ENCODE measurements around the gene TXNRD2.
A peak's percentile ranks its signal among the peaks of the same experiment; 100 is the strongest.

Gene TXNRD2

DNA sequence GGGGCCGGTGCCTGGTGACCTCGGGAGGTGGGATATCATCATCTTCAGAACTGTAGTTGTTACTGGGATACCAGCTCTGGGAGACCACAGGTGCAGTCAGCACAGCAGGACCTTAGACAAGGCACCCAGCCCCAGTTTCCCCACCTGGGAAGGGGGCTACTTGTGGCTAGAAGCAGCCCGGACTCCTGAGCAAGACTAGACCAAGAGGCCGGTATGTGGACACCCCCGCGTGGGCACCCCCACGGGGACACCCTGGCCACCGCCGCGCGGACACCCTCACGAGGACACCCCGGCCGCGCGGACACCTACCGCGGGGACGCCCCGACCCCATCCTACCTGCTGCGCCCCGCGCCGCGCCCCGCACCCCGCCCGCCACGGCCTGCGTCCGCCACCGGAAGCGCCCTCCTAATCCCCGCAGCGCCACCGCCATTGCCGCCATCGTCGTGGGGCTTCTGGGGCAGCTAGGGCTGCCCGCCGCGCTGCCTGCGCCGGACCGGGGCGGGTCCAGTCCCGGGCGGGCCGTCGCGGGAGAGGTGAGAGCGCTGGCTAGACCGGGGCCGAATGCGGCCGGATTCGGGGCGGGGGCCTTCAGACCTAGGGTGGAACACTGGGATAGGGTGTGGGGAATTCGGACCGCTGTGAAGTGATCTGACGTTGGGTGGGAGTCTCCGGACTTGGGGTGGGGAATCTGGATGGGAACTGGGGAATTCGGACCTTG, at the start of gene TXNRD2, which contains the start of gene COMT:
TSS of gene TXNRD2 (minus strand) at position 454 of the 718 bp plus-strand sequence. CDS start at position 439, 15 bp downstream.
TSS of gene COMT (plus strand) at position 408 of the 718 bp plus-strand sequence. CDS start 20,755 bp downstream, outside the sequence.
- DNase-seq: peak; percentile 81 to 84

DNA sequence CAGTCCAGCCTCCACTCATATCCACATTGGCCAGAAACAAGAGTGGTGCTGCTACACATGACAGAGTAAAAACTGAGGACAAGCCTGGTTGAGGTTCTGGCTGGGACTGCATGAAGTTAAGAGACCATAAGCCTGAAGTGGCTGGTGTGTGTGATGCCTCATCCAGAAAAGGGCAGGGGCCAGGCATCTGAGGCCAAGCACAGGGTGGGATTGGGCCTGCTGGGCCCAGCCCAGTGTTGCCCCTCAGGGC, 49.7 kb upstream of the TXNRD2 start:
- no peak for DNase-seq

DNA sequence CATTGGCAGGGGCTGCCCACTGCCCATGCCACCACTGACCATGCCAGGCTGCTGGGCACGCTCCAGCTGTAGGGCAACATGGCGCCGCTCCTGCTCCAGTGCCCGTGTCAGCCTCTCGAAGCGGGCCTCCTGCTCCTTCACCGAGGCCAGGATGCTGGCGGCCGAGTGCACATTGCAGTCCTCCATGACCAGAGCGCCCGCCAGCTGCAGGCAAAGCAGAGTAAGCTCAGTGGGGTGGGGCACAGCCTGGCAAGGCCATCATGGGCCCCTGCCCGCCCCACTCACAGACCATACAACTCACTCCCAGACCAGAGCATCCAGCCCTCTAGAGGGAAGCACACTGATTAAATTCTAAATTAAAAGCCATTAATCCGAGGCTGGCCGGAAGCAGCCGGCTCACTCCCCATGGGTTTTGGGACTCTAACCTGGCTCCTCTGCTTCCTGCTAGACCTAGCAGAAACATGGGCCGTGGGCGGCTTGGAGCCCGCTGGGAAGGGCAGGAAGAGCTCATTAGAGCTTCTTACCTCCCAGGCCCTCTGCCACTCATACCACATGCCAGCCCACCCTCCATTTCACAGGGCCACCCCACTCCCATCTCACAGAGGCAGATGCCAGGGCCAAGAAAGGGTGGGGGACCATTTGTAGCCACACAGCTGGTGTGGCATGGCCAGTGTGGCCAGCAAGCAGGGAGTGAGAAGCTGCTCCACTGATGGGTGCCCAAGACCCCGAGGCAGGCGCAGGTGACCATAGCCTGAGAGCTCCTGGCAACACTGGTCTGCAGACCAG, 49.2 kb upstream of the TXNRD2 start:
- DNase-seq: no peak

DNA sequence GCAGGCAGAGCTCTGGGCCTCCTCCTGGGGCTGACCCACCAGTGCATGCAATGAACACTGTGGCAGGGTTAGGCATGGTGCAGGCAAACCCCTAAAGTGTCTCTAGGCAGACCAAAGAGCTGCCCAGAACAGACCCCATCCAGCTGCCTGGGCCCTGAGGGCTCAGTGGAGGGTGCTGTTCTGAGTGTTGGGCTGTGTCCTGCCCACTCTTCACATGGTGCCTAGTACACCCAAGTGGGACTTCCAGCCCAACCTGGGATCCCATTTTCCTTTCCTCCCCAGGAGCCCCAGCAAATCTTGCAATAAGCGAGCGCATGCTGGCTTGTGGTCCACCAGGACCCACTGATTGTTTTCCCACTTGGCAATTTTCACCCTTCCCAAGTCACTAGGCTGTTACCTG, 48.6 kb upstream of the TXNRD2 start:
- no peak for DNase-seq

DNA sequence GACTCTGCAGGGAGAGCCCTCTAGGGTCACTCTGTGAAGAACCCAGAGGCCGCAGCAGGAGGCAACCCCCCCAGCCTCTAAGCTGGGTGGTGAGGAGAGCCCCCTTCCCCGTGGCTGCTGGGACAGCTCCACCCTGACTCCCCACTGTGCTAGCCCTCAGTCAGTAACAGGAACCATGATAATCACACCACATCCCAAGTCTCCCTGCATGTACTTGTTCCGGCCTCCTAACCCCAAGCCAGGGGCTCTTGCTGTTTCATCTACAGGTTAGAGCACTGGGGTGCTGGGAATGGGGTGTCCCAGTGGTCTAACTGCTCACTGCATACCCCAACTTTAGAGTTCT, 48.1 kb upstream of the TXNRD2 start:
- DNase-seq: no peak

DNA sequence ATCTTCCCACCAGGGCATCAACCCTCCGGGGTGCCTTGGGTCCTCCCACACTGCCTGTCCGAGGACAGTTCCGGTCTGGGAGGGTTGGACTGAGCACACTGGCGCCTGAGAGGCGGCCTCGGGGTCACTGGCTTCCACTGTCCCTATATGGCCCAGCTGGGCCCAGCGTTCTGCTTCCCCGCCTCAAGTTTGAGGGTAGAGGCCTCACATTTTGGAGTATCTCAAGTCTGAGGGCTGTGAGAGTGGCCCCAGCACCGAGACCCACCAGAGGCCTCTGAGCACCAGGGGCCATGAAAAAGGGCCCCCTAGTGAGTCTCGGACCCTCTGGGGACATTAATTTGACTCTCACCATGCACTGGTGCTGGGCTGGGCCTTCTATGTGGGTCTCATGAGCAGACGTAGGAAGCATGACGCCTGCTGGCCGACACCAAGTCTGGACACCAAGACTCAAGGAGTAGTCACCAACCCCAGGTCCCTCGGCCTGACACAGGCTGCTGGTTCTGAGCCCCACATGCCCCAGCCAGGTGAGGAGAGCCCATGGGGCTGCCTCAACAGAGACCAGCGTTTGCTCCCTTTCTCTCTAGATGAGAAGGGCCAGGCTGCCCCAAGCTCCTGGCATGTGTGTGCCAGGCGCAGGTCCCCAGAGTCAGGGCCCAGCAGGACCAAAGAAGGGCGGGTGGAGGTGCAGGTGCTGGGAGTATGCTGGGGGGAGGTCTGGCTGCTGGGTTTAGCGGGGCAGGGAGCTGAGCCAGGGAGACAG, 47.5 kb upstream of the TXNRD2 start:
- no peak for DNase-seq

DNA sequence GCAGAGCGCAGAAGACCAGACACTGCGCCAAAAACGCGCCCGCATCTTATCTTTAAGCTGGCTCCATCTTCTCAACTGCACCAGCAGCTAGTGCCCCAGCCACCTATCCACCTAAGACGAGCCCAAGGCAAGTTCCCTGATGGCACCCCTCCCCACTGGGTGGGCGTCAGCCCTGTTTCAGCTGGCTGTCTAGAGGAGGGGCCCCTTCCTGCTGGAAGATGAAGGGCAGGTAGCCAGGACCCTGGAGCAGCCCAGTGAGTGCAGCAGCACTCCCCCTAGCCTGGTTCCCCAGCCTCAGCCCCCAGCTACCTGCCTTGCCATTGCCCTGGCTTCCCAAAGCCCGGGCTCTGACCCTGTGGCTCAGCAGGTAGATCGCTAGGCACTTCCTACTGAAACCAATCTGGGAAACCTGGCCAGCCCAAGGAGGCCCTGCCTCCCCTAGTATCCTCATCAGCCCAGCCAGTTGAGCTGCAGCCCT, 46.8 kb upstream of the TXNRD2 start:
- no peak for DNase-seq

DNA sequence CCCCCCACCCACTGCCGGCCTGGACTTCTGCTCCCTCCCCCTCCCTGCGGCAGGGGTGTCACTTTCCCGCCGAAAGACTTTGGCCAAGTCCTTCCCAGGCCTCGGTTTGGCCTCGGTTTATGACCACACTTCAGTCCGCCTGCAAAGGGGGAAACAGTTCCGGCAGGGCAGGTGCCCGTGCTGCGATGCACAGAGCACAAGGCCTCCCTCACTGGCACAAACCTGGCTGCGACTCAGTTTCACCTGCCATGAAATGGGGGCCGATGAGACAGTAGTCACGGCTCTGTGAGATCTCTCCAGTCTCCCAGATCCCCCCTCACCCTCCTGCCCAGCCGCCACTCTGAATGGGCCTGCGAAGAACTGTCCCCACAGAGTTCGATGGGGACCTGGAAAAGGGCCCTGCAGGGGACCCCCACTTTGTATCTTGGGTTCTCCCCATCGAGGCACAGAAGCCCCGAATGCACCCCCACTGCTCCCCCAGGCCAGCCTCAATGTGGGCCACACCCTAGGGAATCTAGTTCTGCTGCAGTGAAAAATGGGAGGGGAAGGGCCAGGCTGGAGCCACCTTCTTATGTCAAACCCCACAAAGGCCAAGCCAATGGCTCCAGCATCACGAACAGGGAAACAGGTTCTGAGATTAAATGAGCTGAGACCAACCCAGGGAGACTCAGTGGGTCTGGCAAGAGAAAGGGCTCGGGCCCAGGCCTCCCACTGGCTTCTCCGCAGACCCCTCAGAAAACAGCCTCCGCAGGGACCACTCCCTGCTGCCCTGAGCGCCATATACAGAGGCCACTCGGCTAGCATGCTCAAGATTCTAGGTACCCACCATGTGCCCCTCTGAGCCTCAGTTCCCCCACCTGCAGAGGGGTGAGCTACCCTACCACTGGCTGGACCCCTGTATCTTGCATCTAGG, 46.0 kb upstream of the TXNRD2 start:
- DNase-seq: no peak

DNA sequence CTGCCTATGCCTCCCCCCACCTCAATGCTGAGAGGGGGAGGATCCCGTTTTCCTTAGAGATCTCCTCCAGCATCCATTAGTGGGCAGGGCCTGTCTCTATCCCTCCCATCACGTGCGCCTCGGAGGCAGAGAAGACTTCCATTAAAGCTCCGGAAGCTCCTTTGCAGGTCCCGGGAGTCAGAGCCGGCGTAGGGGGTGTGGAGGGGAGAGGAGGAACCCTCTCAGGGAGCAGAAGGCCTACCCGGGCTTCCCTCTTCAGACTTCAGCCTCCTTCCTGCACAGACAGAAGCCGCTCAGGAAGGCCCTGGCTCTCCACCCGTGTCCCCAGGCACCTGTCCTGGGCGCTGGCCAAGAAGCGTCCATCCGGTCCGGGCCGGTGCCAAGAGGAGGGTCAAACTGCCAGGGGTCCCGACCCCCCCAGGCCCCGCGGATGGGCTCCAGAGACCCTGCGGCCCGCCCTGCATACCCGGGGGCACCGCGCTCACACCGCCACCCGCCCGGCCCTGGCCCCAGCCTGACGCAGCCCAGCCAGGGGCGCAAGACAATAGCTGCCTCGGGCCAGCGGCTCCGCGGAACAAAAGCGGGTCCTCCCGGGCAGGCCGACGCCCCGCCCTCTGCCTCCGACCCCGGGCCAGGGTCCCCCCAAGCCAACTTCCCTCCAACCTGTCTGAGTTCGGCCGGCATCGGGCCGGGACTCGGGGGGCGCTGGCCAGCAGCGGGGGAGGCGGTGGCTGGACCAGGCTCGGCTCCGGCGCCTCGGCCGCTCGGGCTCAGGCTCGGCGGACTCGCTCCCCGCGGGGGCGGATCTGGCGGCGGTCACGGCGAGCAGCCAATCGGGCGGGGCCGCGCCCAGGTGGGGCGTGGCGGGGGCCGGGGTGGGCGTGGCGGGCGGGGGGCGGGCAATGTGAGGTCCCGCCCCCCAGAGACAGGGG, 45.1 kb upstream of the TXNRD2 start:
- DNase-seq: peak; percentile 74 to 81

DNA sequence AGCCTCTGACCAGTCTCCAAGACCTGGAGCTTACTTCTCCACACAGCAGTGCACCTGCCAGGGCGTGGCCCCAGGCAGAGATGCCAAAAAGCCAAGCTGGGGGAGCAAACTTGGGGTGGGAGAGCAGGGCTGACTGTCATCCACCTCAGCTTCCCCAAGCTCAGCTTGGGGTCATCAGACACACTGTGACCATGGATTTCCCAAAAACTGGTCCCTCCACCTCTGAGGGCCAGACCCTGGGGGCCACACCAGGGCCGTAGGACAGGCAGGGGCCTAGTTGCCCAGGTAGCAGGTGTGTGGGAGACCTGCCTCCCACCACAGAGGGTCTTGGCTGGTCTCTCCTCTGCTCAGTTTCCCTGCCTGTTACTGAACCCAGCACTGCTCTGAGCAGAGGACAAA, 44.4 kb upstream of the TXNRD2 start:
- no peak for DNase-seq

DNA sequence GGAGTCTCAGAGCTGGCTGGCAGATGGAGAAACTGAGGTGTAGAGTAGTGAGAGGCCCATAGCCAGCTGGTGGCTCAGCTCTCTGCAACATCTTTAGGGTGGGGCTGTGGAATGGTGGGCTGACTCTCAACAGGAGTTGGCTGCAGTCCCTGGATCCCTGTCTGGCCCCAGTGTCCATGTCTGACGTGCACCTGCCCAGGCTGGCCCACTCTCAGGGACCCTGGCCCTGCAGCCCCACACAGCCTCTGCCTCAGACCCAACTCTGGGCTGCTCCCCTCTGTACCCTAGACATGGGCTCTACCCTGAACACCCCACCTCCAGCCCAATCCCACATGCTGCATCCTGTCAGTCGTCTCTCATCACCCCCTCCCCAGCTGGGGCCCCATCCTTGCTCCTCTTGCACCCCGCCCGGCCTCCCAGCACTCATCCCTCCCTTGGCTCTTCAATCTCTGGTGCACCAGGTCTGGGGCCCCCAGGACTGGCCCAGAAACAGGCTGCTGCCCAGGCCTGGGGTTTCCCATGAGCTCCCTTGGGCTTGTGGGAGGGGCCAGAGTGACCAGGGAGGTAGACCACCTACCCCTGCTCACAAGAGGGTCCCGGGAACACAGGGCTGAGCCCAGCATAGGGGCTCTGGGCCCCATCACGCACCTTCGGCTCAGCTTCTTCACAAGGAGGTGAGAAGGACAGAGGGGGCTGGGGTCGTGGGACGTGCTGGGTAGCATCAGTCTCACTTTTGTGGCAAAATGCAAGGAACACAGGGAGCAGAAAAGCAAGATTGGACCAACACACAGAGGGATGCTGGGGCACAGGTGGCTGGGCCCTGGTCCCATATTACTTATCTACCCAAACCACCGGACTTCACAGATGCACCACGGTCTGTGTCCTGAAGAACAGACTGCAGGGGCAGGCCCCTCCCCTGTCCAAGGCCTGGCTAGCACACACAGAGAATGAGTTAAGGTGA, 43.5 kb upstream of the TXNRD2 start:
- no peak for DNase-seq

DNA sequence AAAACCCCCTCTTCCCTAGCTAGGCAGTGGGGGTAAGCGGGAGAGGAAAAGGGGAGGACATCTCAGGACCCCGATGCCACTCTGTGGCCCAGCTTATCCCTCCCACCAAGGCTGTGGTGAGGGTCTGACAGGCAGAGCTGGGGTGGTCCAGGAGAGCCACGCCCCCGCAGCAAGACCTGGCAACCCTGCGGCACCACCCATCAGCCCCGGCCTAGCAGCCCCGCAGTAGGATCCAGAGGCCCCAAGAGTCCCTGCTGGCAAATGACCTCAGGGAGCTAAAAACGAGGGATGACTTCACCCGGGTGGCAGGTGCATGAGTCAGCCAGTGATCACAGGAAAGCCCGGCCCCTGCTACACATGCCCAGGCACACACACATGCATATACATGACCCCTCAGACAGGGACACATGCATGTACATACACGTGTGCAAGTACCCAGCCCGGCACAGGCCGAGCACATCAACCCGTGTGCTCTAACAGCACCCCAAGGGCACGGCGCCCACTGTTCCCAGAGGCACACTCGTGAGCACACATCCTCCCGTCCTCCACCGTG, 42.7 kb upstream of the TXNRD2 start:
- DNase-seq: no peak

DNA sequence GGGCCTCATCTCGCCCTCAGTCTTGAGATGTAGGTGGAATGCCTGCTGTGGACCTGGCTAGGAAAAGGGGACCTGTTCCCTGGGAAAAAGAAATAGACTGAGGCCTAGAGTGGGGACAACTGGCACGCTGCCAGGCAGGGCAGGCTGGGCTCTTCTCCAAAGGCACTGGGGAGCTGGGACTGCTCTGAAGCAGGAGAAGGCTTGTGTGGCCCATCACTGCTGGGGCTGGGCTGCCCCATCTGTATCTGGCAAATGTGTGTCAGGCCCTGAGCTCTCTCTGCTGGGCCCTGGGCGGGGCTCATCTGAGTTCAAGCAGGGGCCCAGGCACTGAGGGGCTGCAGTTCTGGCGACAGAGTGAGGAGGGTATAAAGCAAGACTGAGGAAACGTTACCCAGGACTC, 42.1 kb upstream of the TXNRD2 start:
- no peak for DNase-seq

DNA sequence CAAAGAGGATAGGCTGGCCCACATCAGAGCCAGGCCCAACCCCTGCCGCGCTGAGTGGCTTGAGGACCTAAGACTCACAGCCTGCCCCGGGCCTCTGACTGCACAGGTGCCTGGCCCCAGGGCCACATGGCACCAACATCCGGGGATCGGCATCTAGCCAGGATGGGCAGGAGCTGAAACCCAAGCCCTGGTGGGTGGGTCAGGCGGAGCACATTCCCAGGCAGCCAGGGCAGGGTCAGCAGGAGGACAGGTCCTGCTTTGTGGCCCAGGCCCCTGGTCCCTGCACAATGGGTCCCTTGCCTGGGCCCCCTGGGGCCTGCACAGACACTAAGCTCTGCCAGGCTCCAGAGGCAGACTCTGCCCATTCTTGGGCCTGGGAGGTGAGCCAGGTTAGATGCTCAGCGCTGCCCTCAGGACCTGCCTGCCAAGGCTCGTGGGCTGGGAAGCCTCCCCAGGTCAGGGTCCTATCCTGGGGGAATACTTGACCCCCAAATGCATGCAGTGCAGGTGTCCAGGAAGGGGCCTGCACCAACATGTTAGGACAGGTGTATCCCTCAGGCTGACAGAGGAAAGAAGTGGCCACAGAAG, 41.5 kb upstream of the TXNRD2 start:
- no peak for DNase-seq

DNA sequence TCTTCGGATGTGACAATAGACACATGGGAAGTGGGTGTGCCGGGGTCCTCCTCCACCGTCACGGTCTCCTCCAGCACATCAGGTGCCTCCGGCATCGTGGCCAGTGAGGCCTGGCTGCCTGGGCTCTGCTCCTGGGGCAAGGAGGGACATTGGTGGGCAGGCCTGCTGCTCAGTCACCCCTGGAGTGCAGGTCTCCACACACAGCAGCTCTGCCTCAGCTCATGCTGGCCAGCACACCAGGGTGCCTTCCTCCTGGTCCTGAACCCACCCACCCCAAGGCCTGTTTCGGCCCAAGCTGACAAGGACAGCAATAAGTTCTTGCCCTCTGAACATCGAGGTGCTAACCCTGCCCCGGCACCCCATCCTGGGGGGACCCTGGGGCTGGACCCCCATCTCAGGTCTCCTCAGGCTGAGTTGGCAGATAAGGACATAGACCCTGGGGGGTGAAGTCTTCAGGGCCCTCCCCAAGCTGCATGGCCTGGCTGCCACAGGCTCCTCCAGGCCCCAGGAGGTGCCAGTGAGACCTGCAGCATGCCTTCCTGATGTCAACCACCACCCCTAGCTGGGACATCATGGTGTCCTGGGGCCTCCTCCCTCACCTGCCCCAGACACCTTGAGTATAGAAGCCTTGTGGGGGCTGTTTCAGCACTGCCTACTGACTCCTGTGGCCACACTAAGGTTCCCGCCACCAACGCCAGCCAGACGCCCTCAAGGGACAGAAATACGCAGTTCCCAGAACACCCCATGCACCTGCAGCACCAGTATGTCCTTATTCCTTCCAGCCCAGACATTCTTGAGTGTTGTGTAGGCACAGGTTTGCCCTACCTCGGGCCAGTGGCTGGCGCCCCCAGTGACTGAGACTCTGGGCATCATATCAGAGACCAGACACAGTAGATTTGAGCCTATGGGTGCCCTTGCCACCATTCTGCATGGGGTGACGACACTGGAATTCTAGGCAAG, 40.6 kb upstream of the TXNRD2 start:
- DNase-seq: no peak

DNA sequence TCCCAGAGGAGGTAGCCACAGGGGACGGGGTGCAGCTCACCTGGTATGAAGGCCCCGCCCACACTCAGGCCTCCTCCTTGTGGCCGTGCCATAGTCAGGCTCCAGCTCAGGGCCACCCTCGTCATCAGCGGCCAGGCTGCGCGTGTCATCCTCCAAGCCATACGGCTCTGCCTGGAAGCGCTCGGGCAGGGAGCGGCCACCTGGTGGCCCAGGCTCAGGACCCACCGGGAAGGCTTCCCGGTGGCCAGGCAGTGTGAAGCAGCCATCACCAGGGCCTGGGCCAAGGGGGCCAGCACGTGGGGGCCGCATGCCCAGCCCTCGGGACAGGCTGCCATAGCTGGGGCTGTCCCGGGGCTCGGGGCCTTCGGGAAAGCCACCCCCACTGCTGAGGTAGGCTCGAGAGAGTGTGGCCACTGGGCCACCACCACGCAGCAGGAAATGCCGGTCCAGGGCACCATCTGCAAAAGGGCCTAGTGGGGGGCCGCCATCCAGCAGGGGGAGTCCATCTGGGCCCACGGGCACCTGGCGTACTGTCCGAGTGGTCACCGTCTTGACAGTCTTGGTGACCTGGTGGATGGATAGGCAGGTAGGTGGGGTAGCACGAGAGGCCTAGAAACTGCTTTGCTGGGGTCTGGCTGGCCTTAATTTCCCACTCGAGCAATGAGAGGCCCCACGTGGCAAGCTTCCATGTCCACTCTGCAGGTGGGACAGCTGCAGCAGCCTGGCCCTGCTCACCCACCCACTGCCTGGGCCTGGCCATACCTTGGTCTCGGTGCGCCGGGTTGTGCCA, 39.7 kb upstream of the TXNRD2 start:
- DNase-seq: no peak

DNA sequence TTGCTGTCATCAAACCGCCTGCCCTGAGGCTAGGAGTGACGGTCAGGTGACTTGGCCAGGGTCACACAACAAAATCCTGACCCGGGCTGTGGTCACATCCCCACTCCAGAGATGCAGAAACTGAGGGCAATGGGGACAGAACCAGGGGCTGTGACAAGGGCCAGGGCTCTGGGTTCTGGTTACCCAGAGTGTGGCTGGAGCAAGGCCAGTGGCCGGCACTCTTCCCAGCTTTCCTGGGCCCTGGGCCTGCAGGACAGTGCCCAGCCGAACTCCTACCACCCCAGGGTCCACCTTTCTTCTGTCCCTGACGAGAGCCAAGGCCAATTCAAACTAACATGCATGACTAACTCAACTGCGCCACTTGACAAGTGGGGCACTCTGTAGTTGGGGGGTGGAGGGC, 39.1 kb upstream of the TXNRD2 start:
- no peak for DNase-seq
